RWPE1 (cell line): Measurements from ENCODE around the gene GPR173.

Experiments
- CTCF ChIA-PET: fragments of 350-600 bp; sonication (Branson Sonifier 250); formaldehyde crosslinking; extraction: SDS; loops from one replicate; lab custom pipeline; 2021; lab: Yijun Ruan, JAX
- POLR2A ChIA-PET: fragments of 400-600 bp; formaldehyde crosslinking; extraction: SDS; loops from one replicate; lab custom pipeline; 2020; ENCODE audit warnings: antibody characterized with exemption; ENCODE audit not compliant: low non-redundant PET; lab: Yijun Ruan, JAX
- DNase-seq: peaks from one replicate; pipeline ENCODE4 v3.0.0; 2012; ENCODE audit warnings: low spot score
- H3K27ac ChIP-seq: fragments of 450-650 bp; 2 replicates; pipeline ENCODE4 v1.5.1; 2017
- TF ChIP-seq, protein P1 (sequence below): fragments of 450-650 bp; conservative IDR thresholded peaks from 2 replicates; pipeline ENCODE4 v1.5.1; 2017; ENCODE audit warnings: low read depth, mild to moderate bottlenecking

GPR173 gene

DNA sequence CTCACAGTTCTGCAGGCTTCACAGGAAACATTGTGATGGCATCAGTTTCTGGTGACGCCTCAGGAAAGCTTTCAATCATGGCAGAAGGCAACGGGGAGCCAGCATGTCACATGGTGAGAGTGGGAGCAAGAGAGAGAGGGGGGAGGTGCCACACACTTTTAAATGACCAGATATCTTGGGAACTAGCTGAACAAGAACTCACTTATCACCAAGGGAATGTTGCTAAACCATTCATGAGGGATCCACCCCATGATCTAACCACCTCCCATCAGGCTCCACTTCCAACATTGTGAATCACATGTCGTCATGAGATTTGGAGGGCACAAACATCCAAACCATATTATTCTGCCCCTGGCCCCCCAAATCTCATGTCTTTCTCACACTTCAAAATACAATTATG is 43.3 kb upstream of the GPR173 start:
- TF ChIP-seq, protein P1, sequence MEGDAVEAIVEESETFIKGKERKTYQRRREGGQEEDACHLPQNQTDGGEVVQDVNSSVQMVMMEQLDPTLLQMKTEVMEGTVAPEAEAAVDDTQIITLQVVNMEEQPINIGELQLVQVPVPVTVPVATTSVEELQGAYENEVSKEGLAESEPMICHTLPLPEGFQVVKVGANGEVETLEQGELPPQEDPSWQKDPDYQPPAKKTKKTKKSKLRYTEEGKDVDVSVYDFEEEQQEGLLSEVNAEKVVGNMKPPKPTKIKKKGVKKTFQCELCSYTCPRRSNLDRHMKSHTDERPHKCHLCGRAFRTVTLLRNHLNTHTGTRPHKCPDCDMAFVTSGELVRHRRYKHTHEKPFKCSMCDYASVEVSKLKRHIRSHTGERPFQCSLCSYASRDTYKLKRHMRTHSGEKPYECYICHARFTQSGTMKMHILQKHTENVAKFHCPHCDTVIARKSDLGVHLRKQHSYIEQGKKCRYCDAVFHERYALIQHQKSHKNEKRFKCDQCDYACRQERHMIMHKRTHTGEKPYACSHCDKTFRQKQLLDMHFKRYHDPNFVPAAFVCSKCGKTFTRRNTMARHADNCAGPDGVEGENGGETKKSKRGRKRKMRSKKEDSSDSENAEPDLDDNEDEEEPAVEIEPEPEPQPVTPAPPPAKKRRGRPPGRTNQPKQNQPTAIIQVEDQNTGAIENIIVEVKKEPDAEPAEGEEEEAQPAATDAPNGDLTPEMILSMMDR, result no peak
- ChIA-PET POLR2A (no interaction called here), CTCF (no interaction called here)
- no peak for DNase-seq
- no peak overlapping the region for H3K27ac ChIP-seq

DNA sequence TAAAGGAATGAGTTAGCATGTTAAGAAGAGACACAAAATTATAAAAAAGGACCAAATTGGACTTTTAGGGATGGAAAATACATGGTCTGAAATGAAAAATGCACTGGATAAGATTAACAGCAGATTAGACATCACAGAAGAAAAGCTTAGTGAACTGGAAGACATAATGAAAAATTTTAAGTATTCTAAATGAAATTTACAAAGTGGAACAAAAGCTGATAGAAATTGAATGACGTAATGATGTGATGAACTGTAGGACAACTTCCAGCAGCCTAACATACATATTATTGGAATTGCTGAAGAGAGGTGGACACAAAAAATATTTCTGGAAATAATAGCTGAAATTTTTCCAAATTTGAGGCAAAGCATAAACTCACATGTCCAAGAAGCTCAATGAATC is 39.6 kb upstream of the GPR173 start:
- no peak for DNase-seq
- CTCF ChIA-PET, result no interaction called here
- TF ChIP-seq, protein P1, result no peak
- POLR2A ChIA-PET, result no interaction called here
- H3K27ac ChIP-seq, result no peak overlapping the region

DNA sequence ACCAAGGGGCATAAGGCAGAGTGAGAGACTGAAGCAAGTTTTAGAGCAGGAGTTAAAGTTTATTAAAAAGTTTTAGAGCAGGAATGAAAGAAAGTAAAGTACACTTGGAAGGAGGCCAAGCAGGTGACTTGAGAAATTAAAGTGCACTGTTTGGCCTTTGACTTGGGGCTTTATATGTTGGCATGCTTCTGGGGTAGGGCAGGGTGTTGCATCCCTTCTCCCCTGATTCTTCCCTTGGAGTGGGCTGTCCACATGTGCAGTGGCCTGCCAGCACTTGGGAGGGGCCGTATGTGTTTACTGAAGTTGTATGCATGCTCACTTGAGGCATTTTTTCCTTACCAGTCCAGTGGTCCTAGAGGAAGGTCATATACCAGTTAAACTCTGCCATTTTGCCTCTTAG is 35.3 kb upstream of the GPR173 start:
- DNase-seq, result no peak
- ChIA-PET POLR2A (no interaction called here), CTCF (no interaction called here)
- TF ChIP-seq, protein P1, result no peak
- H3K27ac ChIP-seq, result no peak overlapping the region

DNA sequence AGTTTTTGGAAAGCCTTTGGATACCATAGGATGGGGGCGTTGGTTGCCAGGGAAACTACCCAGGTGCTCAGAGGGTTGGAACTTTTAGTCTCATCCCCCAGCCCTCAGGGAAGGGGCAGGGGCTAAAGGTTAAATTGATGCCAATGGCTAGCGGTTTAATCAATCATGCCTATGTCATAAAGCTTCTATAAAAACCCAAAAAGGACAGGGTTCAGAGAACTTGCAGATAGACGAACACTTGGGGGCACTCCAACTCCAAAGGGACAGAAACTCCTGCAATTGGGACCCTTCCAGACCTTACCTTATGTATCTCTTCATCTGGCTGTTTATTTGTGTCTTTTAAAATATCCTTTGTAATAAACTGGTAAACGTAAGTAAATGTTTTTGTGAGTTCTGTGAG is 30.0 kb upstream of the GPR173 start:
- no peak for DNase-seq
- TF ChIP-seq, protein P1, result no peak
- no peak overlapping the region for H3K27ac ChIP-seq
- CTCF ChIA-PET, result no interaction called here
- POLR2A ChIA-PET, result no interaction called here

DNA sequence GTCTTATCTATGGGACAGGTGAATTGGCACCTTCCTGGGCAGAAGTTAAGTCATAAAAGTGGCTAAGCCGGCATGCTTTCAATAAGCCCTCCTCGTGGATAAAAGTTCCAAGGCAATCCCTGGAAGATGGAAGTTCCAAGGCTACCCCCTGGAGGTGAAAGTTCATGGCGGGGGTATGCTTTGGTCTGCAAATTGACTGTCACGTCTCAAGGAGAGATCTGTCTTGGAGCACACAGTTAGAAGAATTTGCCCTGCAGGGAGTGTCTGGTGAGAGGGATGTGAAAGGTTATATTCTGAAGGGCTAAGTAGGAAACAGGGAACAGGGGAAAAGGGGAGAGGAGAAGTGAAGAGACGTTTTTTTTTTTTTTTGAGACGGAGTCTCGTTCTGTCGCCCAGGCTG is 26.2 kb upstream of the GPR173 start:
- DNase-seq, result no peak
- ChIA-PET CTCF (no interaction called here), POLR2A (no interaction called here)
- TF ChIP-seq, protein P1, result no peak
- H3K27ac ChIP-seq, result no peak overlapping the region

DNA sequence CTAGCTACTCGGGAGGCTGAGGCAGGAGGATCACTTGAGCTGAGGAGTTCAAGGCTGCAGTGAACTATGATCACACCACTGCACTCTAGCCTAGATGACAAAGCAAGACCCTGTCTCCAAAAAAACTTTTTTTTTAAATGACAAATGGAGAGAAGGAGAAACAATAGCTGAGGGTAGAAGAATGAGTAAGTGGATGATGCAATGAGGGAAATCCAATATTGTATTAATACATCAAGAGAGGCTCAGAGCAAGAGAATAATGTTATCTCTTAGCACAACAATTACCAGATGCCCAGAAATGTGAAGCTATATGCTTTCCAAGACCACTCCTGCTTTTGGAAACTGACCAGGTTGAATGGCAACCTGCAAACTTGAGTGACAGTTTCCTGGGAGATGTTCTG is 19.9 kb upstream of the GPR173 start:
- TF ChIP-seq, protein P1, result no peak
- no peak for DNase-seq
- ChIA-PET CTCF (no interaction called here), POLR2A (no interaction called here)
- no peak overlapping the region for H3K27ac ChIP-seq

DNA sequence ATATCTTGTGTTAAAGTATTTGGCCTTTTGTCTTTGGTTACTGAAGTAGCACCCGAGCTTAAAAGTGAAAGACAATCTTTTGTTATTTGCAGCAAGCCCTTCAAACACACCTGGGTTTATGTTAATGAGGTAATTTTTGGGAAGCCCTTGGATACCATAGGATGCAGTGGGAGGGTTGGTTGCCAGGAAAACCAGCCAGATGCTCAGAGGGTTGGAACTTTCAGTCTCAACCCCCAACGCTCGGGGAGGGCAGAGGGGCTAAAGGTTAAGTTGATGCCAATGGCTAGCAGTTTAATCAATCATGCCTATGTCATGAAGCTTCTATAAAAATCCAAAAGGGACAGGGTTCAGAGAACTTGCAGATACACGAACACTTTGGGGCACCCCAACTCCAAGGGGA is 17.2 kb upstream of the GPR173 start:
- ChIA-PET POLR2A (no interaction called here), CTCF (no interaction called here)
- no peak overlapping the region for H3K27ac ChIP-seq
- TF ChIP-seq, protein P1, result no peak
- DNase-seq, result no peak
